GM12875 (cell line): ENCODE results near the gene AP1B1.

ENCODE experiments used
- H3K4me3 ChIP-seq: one replicate; pipeline ENCODE4 v1.5.1; 2011; ENCODE audit warnings: low read depth, low read length, control low read depth
- TF ChIP-seq, protein P1 (sequence below): IDR thresholded peaks from 2 replicates; pipeline ENCODE4 v1.5.1; 2011; ENCODE audit warnings: low read depth, mild to moderate bottlenecking, control low read depth, inconsistent platforms, low read length, moderate library complexity, borderline replicate concordance; ENCODE audit not compliant: insufficient read depth

Gene AP1B1

DNA sequence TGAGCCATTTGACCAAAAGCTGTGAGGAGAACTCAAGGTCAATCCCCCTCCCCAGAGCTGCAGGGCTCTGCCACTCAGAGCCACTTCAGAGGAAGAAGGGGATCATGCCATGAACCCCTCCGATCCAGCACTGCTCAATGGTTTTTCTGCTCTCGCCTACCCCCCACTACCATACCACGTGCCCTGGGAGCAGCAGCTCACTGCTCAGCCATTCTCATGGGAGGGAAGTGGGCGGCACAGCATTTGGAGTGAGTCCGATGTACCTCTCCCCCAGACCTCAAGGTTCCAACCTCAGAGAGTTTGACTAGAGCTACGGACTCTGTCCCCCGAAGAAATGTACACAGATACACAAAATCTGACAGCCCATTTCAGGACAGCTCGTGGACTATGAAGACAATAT lies 34.5 kb downstream of the AP1B1 start:
- H3K4me3 ChIP-seq, result no peak overlapping the region
- TF ChIP-seq, protein P1, sequence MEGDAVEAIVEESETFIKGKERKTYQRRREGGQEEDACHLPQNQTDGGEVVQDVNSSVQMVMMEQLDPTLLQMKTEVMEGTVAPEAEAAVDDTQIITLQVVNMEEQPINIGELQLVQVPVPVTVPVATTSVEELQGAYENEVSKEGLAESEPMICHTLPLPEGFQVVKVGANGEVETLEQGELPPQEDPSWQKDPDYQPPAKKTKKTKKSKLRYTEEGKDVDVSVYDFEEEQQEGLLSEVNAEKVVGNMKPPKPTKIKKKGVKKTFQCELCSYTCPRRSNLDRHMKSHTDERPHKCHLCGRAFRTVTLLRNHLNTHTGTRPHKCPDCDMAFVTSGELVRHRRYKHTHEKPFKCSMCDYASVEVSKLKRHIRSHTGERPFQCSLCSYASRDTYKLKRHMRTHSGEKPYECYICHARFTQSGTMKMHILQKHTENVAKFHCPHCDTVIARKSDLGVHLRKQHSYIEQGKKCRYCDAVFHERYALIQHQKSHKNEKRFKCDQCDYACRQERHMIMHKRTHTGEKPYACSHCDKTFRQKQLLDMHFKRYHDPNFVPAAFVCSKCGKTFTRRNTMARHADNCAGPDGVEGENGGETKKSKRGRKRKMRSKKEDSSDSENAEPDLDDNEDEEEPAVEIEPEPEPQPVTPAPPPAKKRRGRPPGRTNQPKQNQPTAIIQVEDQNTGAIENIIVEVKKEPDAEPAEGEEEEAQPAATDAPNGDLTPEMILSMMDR, result no peak

DNA sequence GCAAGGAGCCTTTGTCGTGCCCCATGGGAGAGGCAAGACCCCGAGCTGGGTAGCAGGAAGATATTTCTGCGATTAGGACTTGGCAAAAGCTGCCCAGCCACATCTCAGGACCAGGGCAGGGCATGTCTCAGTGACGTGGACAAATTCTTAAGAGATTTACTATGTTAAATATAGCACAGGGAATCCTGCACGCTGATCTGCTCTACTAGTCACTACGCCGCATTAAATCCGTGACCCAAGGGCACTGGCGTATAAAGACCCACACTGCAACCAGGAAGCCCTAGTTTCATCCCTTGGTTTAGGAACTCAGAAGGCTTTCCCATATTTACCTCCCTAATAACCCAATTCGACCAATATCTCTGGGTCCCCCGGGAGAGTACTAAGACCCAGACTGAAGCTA lies 35.1 kb downstream of the AP1B1 start:
- TF ChIP-seq, protein P1, result no peak
- no peak overlapping the region for H3K4me3 ChIP-seq

DNA sequence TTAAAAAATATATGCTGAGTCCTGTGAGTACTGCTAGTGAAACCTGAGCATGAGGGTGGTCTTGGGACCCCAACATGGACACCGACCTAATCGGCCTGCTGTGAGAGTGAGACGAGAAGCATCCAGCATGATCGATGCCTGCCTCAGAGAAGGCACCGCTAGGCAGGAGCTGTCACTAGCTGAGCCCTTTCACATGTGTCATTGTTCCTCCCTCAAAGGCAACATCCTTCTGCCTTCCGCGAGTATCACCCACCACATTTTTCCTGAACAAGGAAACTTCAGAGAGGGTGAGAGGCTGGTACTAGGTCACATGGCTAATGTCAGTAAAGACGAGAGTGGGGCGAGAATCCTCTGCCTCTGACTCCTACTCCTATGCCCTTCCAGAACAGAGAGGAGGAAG lies 35.6 kb downstream of the AP1B1 start:
- H3K4me3 ChIP-seq, result no peak overlapping the region
- TF ChIP-seq, protein P1, result no peak

DNA sequence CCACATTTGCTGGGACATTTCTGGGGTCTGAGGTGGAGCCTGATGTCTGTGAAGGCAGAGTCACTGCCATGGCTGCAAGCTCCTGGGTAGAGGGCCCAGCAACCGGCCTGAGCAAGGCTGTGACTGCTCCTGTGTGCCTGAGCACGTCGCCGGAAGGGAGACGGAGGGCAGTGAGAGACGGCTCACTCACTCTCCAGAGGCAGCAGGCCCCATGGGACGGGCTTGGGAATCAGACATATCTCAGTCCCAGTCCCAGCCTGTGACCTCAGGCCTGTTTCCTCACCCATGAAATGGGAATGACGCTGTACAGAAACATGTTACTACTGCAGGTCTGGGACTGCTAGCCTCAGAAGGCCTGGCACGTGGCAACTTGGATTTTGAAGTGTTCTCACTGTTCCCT lies 36.5 kb downstream of the AP1B1 start:
- no peak overlapping the region for H3K4me3 ChIP-seq
- TF ChIP-seq, protein P1, result no peak

DNA sequence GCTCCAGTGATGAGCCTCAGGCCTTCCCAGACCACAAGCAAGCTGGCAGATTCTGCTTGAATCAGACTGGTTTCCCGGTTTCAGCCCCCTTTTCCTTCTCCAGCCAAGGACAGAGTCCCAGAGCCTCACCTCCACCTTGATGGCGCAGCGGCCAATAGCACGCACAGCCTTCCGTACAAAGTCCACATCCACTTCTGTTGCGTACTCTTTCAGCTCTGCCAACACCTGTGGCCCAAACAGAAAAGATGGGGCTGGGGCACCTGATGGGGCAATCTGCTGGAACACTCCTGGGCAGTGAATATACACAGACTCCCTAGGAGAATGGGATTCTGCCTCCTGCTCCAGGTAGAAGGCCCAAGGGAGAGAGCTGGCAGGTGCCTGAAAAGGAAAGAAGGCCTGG lies 37.3 kb downstream of the AP1B1 start:
- H3K4me3 ChIP-seq, result no peak overlapping the region
- TF ChIP-seq, protein P1, result no peak

DNA sequence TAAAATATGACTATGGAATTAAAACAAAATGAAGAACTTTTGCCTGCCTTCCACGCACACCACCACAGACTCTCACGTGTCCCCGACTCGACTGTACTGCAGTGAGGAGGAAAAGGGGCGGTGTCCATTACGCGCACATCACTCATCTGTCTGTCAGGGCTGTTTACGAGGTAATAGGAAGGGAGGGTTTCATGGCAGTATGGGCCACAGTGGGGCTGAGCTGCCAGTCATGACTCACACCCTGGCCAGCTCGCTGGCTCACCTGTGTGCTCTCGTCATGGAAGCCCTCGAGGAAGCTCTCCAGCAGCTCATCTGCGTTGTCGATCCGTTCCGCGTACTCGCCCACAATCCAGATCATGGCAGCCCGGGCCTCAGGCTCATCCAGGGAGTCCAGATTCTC lies 39.4 kb downstream of the AP1B1 start:
- H3K4me3 ChIP-seq, result no peak overlapping the region
- TF ChIP-seq, protein P1, result no peak

DNA sequence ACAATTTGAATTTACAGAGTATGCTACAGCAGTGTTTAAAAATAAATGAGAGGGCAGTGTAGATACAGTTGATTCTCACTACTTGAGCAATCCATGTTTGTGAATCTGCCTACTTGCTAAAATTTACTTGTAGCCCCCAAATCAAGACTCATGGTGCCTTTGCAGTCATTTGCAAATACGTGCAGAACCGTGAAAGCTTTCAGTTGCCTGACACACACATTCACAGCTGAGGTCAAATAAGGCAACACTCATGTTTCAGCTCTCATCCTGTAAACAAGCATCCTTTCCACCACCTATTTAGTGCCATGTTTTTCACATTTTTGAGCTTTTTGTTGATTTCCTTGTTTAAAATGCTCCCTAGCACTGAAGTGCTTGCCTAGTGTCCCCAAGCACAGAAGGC lies 40.3 kb downstream of the AP1B1 start:
- TF ChIP-seq, protein P1, result no peak
- H3K4me3 ChIP-seq, result no peak overlapping the region
